OCI-LY1 (cell line): Measurements from ENCODE around the gene C11orf91.
"Not testable (repeated sequence)": the region's sequence is repeated elsewhere in the genome, so short reads cannot be mapped to it uniquely, and the experiment has no call there.

Experiments
- H2AFZ ChIP-seq: fragments of 200-600 bp; sonication (generic), shearing (Covaris generic); 2 replicates; pipeline ENCODE4 v1.6.0; 2014; ENCODE audit warnings: antibody characterized with exemption, mild to moderate bottlenecking, low read length
- H3F3A ChIP-seq: fragments of 200-600 bp; sonication (generic), shearing (Covaris generic); 2 replicates; pipeline ENCODE4 v1.6.0; 2014; ENCODE audit warnings: mild to moderate bottlenecking, antibody characterized with exemption, low read length, moderate library complexity; ENCODE audit not compliant: insufficient read depth
- H3K27ac ChIP-seq: fragments of 200-600 bp; sonication (generic); 2 replicates; pipeline ENCODE4 v1.5.1; 2014; ENCODE audit warnings: low read length, mixed run types, mild to moderate bottlenecking, low read depth; ENCODE audit not compliant: poor library complexity, severe bottlenecking
- H3K27me3 ChIP-seq: fragments of 200-600 bp; sonication (generic); 2 replicates; pipeline ENCODE4 v1.6.0; 2014; ENCODE audit warnings: antibody characterized with exemption, mild to moderate bottlenecking, low read length, moderate library complexity; ENCODE audit not compliant: insufficient read depth
- H3K36me3 ChIP-seq: fragments of 200-600 bp; sonication (generic); 2 replicates; pipeline ENCODE4 v1.6.1; 2014; ENCODE audit warnings: mild to moderate bottlenecking, antibody characterized with exemption, low read length, moderate library complexity, mixed read lengths; ENCODE audit not compliant: insufficient read depth
- H3K4me1 ChIP-seq: fragments of 200-600 bp; sonication (generic); 2 replicates; pipeline ENCODE4 v1.5.1; 2014; ENCODE audit warnings: mild to moderate bottlenecking, low read length, moderate library complexity; ENCODE audit not compliant: insufficient read depth, severe bottlenecking
- H3K4me2 ChIP-seq: fragments of 200-600 bp; sonication (generic), shearing (Covaris generic); 2 replicates; pipeline ENCODE4 v1.6.1; 2014; ENCODE audit warnings: low read length
- H3K4me3 ChIP-seq: fragments of 200-600 bp; sonication (generic); 2 replicates; pipeline ENCODE4 v1.5.1; 2014; ENCODE audit warnings: low read length, low read depth, mild to moderate bottlenecking, mixed read lengths; ENCODE audit not compliant: poor library complexity, severe bottlenecking
- H3K79me2 ChIP-seq: fragments of 200-600 bp; shearing (Covaris generic); 2 replicates; pipeline ENCODE4 v1.6.1; 2016; ENCODE audit warnings: mixed run types, low read length, mixed read lengths; ENCODE audit not compliant: insufficient read depth
- H3K9ac ChIP-seq: fragments of 200-600 bp; sonication (generic), shearing (Covaris generic); 2 replicates; pipeline ENCODE4 v1.6.1; 2014; ENCODE audit warnings: mild to moderate bottlenecking, low read length, mixed read lengths
- H3K9me2 ChIP-seq: fragments of 200-600 bp; sonication (generic), shearing (Covaris generic); 2 replicates; pipeline ENCODE4 v1.6.1; 2014; ENCODE audit warnings: low read depth, mild to moderate bottlenecking, low read length, mixed read lengths
- H3K9me3 ChIP-seq: fragments of 200-600 bp; shearing (Covaris generic); 2 replicates; pipeline ENCODE4 v1.6.1; 2014; ENCODE audit warnings: low read length, mixed read lengths
- H4K20me1 ChIP-seq: fragments of 200-600 bp; sonication (generic), shearing (Covaris generic); 2 replicates; pipeline ENCODE4 v1.6.0; 2016; ENCODE audit warnings: mild to moderate bottlenecking, low read length; ENCODE audit not compliant: insufficient read depth
- CTCF ChIP-seq: fragments of 200-600 bp; sonication (generic), shearing (Covaris generic); IDR thresholded peaks from 2 replicates; pipeline ENCODE4 v1.5.1; 2017; ENCODE audit warnings: mild to moderate bottlenecking, antibody characterized with exemption, low read length, moderate library complexity, mixed read lengths
- EZH2 ChIP-seq: fragments of 200-600 bp; sonication (generic), shearing (Covaris generic); IDR thresholded peaks from 2 replicates; pipeline ENCODE4 v1.8.0; 2017; ENCODE audit warnings: borderline replicate concordance, mixed run types, mild to moderate bottlenecking, antibody characterized with exemption, low read length, moderate library complexity, mixed read lengths

C11orf91 gene

GRCh38 chr11:33684003-33684706, 16.5 kb downstream of the C11orf91 start:
- H3K79me2 ChIP-seq, result no peaks in the 10 kb centered on the region
- no peak overlapping the region for H3K4me2 ChIP-seq
- H3K9me3 ChIP-seq, result no peaks in the 10 kb centered on the region
- no peak overlapping the region for H3K4me3 ChIP-seq
- no peaks in the 10 kb centered on the region for H3K27me3 ChIP-seq
- TF ChIP-seq EZH2 (no peak), CTCF (no peak)
- H3K9me2 ChIP-seq, result no peaks in the 10 kb centered on the region
- no peaks in the 10 kb centered on the region for H4K20me1 ChIP-seq
- H3F3A ChIP-seq, result no peaks in the 10 kb centered on the region
- no peaks in the 10 kb centered on the region for H3K36me3 ChIP-seq
- H3K27ac ChIP-seq, result no peak overlapping the region
- no peak overlapping the region for H3K9ac ChIP-seq
- no peak overlapping the region for H2AFZ ChIP-seq
- no peaks in the 10 kb centered on the region for H3K4me1 ChIP-seq

GRCh38 chr11:33682446-33682845, 18.2 kb downstream of the C11orf91 start:
- H3K4me3 ChIP-seq, result no peak overlapping the region
- H3K9ac ChIP-seq, result no peak overlapping the region
- no peak for TF ChIP-seq CTCF
- no peak for TF ChIP-seq EZH2
- H3K9me2 ChIP-seq, result no peaks in the 10 kb centered on the region
- H4K20me1 ChIP-seq, result no peaks in the 10 kb centered on the region
- no peaks in the 10 kb centered on the region for H3K79me2 ChIP-seq
- no peak overlapping the region for H3K4me2 ChIP-seq
- no peaks in the 10 kb centered on the region for H3K27me3 ChIP-seq
- H3K9me3 ChIP-seq, result no peaks in the 10 kb centered on the region
- no peak overlapping the region for H3K27ac ChIP-seq
- no peaks in the 10 kb centered on the region for H3K4me1 ChIP-seq
- H3F3A ChIP-seq, result no peaks in the 10 kb centered on the region
- H2AFZ ChIP-seq, result no peak overlapping the region
- no peaks in the 10 kb centered on the region for H3K36me3 ChIP-seq

GRCh38 chr11:33682019-33682418, 18.6 kb downstream of the C11orf91 start:
- H3K4me3 ChIP-seq, result no peak overlapping the region
- no peaks in the 10 kb centered on the region for H3K36me3 ChIP-seq
- no peaks in the 10 kb centered on the region for H3K9me2 ChIP-seq
- H2AFZ ChIP-seq, result no peak overlapping the region
- H3K9me3 ChIP-seq, result no peaks in the 10 kb centered on the region
- no peaks in the 10 kb centered on the region for H3K4me1 ChIP-seq
- no peak for TF ChIP-seq CTCF
- no peak for TF ChIP-seq EZH2
- no peaks in the 10 kb centered on the region for H3F3A ChIP-seq
- no peak overlapping the region for H3K9ac ChIP-seq
- no peaks in the 10 kb centered on the region for H3K79me2 ChIP-seq
- no peaks in the 10 kb centered on the region for H4K20me1 ChIP-seq
- no peak overlapping the region for H3K4me2 ChIP-seq
- H3K27me3 ChIP-seq, result no peaks in the 10 kb centered on the region
- no peak overlapping the region for H3K27ac ChIP-seq

GRCh38 chr11:33678616-33679015, 22.0 kb downstream of the C11orf91 start:
- H3K4me3 ChIP-seq, H3K9ac ChIP-seq, H3K9me2 ChIP-seq, H3K4me2 ChIP-seq, H4K20me1 ChIP-seq, H3K27me3 ChIP-seq, H3K4me1 ChIP-seq, H3K9me3 ChIP-seq, H3K27ac ChIP-seq, H3K36me3 ChIP-seq, H3F3A ChIP-seq, H2AFZ ChIP-seq, H3K79me2 ChIP-seq: not testable (repeated sequence)
